DMS 273 treated with DMSO at 0.1 percent for 48 hours (cell line): ENCODE measurements around the gene LIPE.

Experiments used
- DNase-seq: peaks from one replicate; lab custom pipeline; 2025; lab: John Stamatoyannopoulos, UW

LIPE gene

GRCh38 chr19:42353341-42354015 lies 73.7 kb downstream of the LIPE start:
- no peak for DNase-seq

- no peak for DNase-seq
These were observed 74.6 kb downstream of the LIPE start for GRCh38 chr19:42352301-42353259.
